ENCODE results near the gene SPPL3.
"Not testable (repeated sequence)": the region's sequence is repeated elsewhere in the genome, so short reads cannot be mapped to it uniquely, and the experiment has no call there.

The SPPL3 gene

GRCh38 chr12:120839503-120839902 is 64.7 kb downstream of the SPPL3 start:
- DNase-seq, result no peak

DNA sequence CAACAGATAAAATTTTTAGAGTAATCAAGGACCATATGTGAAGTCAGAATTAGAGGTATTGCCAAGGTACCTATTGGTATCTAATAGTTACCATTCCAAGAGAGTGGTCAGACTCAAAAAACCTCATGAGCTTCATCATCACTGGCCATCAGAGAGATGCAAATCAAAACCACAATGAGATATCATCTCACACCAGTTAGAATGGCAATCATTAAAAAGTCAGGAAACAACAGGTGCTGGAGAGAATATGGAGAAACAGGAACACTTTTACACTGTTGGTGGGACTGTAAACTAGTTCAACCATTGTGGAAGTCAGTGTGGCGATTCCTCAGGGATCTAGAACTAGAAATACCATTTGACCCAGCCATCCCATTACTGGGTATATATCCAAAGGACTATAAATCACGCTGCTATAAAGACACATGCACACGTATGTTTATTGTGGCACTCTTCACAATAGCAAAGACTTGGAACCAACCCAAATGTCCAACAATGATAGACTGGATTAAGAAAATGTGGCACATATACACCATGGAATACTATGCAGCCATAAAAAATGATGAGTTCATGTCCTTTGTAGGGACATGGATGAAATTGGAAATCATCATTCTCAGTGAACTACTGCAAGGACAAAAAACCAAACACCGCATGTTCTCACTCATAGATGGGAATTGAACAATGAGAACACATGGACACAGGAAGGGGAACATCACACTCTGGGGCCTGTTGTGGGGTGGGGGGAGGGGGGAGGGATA is 65.4 kb downstream of the SPPL3 start:
- DNase-seq, result not testable (repeated sequence)

GRCh38 chr12:120836114-120836684 is 68.0 kb downstream of the SPPL3 start:
- DNase-seq, result no peak

GRCh38 chr12:120835657-120836056 is 68.5 kb downstream of the SPPL3 start:
- DNase-seq, result no peak

DNA sequence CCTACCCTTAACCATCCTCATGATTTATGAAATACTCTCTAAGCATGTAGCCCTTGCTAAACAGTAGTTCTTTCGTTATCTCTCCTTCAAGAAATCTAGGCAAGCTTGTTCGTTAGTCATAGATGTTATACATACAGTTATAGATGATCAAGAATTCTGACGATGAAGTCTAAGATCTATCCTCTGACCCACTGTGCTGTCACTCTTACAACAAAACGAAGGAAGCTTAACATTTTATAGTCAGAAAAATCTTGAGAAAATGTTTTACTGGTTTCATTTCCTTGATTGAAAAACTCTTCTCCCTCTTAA is 68.9 kb downstream of the SPPL3 start:
- no peak for DNase-seq

DNA sequence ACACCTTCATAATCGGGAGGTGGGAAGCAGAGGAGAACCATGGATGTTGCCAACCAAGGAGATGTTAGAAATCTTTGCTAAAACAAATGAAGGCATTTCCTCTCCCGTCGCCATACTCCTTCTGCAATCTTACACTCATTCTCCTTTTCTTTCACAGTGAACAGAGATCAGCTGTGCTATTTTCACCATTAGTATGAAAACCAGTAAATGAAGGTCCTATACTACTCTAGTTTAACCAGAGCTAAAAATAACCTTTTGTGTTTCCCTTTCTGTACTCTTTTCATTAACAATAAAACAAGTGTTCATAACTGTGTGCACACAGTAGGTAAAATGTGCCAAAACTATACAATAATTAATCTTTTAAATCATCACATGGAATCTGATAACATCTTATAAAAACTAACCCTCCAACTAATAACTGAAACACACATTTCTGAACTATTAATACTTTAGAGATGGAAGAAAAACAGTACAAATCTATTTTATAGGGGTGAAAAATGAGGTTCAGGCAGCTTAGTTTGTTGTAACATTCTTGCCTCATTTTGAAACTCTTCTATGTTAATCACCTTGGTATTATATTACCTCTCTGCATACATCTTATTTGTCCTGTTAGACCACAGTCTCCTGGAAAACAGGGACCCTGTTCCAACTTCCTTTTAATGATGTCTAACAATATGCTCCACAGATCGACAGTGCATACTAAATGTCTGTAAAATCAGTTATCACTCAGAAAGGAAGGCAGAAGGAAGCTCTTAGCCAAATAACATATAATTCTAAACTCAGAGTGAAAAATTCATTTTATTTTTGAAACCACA is 69.5 kb downstream of the SPPL3 start:
- DNase-seq, result no peak

DNA sequence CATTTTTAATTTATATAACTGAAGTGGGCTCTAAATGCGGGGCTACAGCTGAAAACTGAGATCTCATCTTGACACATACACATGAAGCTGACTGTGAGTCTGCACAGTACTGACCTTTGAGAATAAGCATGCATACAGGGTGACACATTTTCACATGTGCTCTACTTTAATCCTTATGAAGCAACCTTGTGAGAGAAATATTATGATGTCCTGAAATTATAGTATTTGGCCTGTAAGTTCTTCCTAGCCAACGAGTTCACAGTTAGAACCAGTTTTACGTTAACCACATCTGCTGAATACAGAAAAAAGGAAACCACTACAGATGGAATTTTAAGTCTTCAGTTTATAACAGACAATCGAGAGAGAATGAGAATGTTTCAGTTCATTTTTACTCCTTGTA is 70.3 kb downstream of the SPPL3 start:
- DNase-seq, result no peak

GRCh38 chr12:120832737-120833136 is 71.4 kb downstream of the SPPL3 start:
- DNase-seq, result no peak

DNA sequence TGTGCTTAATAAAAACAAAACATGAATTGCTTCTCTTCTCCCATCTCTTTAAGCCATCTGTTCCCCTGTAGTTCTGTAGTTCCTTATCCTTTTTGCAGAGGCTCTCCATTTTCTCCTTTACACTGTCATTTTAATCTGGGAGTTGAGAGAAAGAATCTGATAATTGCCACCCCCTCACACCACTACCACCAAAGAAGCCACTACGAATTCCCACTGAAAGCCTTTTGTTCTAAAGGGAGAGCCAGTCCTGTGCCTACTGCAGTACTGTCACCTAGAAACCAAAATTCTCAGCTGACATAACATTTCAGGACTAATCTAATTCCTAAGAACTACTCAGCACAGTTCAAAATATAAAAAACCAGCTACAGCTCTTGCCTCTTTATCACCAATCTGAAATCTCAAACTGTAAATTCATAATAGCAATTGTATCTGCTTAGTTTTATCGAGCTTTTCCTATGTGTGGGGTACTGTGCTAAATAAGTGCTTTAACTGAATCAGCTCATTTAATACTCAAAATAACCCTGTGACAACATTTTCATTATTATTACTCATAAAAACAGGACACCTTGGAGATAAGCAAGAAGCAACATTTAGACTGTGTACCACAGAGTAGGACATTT is 72.4 kb downstream of the SPPL3 start:
- DNase-seq, result no peak

DNA sequence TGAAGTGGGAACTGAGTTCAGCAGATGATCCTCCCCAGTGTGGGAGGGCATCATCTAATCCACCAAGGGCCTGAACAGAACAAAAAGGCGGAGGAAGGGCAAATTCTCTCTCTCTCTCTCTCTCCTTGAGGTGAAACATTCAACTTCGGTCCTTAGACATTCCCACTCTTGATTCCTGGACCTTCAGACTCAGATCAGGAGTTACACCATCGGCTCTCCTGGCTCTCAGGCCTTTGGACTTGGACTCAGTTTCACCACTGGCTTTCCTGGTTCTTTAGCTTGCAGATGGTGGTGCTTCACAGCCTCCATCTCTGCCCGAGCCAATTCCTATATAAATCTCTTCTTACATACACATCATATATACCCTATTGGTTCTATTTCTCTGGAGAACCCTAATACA is 73.2 kb downstream of the SPPL3 start:
- no peak for DNase-seq

DNA sequence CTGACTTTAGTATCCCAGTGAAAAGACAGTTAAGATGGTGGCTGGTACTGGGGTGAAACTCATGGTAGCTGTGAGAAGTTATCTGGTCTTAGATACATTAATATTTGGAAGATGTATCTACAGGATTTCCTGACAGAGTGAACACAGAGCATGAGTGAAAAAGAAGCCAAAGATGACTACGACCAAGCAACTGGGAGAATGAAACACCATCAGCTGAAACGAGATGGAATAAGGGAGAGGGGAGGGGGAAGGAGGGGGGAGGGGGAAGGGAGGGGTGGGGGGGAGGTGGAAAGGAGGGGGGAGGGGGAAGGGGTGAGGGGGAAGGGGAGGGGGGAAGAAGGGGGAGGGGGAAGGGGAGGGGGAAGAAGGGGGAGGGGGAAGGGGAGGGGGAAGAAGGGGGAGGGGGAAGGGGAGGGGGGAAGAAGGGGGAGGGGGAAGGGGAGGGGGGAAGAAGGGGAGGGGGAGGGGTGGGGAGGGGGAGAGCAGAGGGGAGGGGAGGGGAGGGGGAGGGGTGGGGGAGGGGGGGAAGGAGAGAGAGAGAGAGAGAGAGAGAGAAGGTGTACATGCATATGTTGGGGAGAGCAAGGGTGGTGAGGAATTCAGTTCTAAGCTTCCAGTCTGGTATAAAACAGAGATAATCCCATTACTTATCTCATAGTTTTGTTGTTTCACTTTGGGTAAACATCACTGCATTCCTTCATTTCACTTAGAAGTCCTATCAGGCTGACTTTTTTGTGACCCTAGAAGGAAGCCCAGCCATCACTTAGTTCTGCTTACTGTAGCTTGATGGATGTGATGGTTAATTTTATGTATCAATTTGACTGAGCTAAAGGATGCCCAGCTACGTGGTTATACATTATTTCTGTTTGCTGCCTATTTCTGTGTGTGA is 73.9 kb downstream of the SPPL3 start:
- DNase-seq, result no peak

GRCh38 chr12:120826335-120826734 is 77.8 kb downstream of the SPPL3 start:
- no peak for DNase-seq

DNA sequence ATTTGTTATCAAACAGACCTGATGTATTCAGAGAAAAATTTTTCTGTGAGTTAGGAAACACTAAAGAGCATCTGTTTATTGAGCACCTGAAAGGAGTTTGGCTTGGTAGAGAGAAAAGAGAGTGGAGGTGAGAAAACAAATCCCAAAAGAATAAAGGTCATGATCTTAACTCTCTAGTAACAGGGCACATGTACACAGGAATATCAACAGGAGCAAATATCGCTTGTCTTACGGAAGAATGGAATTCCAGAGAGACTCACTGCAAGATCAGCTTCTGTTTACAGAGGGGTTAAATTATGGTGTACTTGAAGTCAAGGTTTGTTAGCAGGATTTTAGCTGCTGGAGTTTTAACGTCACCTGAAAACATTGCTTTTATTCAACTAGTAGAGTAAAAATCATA is 78.8 kb downstream of the SPPL3 start:
- no peak for DNase-seq

DNA sequence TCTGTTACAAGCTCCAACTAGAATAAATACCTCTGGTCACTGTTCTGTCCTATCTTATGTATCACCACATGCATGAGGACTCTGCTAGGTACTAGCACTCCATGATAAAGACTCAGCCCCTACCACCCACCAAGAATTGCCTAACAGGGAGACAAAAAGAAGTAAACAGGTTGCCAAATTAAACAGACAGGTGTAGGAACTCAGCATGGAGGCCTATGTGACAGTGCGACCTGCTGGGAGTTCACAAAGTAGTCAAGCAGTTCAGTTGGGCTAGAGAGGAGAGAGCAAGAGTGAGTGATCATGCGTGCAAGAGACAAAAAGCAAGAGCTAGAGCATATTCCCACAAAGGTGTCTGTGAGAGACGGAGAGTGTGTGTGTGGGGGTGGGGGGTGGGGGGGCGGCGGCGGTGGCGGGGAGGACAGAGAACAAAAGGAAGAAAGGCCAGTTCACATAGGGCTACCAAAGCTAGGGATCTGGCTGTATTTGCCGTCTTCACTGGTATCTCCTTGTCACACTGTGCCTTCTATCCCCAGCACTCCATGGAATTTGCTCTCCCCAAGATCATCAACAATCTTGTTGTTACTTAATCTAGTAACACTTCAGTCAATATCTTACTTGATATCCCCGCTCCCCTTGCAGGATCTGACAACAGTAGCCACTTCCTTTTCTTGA is 81.2 kb downstream of the SPPL3 start:
- DNase-seq, result no peak

DNA sequence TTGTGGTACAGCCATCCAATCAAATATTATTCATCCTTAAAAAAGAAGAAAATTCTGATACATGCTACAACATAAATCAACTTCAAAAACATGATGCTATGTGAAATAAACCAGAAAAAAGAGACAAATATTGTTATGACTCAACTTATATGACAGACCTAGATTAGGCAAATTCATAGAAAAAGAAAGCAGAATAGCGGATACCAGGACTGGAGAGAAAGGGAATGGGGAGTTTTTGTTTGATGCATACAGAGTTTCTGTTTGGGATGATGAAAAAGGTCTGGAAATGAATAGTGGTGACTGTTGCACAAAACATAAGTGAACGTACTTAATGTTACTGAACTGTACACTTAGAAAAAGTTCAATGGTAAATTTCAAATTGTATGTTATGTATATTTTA is 82.3 kb downstream of the SPPL3 start:
- no peak for DNase-seq

DNA sequence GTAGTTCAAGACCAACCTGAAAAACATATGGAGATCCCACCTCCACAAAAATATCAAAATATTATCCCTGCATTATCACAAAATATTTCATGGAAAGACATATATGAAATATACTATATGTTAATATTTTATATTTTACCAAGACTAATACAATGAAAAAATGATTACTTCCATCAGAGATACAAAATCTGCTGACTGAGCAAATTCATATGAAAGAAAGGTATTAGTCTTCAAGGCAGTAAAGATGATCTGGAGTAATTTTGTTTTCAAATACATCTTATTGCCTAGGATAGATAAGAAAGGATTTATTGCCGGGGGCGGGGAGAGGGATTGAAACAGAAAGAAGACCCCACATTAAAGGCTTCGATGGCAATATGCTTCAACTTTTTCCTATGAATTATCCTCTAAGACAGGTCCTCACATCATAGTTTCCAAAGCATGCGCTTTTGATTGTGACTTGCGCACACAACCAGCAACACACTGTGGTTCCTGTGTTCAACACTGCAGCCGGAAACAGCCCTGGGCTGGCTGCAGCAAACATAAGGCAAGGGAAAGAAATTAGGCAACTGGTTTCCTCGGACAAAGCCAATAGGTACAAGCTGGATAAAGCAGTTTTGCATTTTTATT is 83.2 kb downstream of the SPPL3 start:
- no peak for DNase-seq

GRCh38 chr12:120818416-120818815 is 85.7 kb downstream of the SPPL3 start:
- DNase-seq, result no peak

GRCh38 chr12:120817559-120818330 is 86.4 kb downstream of the SPPL3 start:
- no peak for DNase-seq

DNA sequence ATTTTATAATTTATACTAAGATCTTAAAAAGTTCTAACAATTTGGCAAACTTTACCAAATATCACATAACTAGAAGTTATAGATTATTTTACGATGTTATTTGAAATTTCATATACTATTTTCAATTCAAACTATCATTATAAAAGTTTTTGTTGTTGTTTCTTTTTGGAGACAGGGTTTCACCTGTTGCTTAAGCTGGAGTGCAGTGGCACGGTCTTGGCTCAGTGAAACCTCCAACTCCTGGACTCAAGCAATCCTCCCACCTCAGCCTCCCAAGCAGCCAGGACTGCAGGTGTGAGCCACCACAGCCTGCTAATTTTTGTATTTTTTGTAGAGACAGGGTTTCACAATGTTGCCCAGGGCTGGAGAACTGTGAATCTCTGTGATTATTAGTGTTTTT is 87.8 kb downstream of the SPPL3 start:
- no peak for DNase-seq

DNA sequence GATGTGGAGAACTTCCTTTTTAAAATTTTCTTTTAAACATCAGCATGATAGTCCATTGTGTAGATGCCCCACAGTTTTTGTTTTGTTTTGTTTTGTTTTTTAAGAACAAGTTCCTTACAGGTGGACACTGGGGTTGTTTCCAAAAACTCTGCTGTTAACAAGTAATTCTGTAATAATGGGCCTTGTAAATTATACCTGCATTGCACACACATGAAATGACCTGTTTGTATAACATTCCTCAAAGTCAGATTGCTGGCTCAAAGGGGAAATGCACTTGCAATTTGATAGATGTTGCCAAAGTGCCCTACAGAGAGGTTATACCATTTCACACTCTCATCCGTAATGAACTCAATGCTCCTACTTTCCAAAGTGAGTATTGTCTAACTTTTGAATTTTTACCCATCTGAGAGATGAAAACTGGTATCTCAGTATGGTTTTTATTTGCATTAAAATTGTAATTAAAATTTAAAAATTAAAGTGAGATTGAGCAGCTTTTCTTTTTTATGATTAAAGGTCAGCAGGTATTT is 89.2 kb downstream of the SPPL3 start:
- no peak for DNase-seq
